Midbrain (tissue), 1 donor: ENCODE results near the gene HTR6.

Experiments used
- DNase-seq: peaks from one replicate; lab custom pipeline; 2025; lab: John Stamatoyannopoulos, UW

HTR6 gene

DNA sequence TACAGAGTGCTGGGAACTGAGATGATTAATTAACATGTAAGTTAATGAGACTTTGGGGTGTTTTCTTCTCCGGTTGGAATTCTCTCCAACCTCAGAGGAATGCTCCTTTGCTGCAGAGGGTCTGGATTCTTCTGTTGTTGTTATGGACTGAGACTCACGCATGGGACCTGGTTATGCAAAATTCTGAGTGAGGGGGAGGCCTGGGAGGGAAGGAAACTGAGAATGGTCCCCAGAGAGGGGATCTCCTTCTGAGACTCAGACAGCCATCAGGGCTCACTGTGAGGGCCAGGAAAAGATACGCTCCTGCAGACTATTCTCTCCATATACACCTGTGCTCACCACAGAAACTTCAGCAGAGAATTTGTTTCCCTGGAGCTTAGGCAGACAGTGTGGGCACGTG is 56.3 kb downstream of the HTR6 start:
- no peak for DNase-seq

DNA sequence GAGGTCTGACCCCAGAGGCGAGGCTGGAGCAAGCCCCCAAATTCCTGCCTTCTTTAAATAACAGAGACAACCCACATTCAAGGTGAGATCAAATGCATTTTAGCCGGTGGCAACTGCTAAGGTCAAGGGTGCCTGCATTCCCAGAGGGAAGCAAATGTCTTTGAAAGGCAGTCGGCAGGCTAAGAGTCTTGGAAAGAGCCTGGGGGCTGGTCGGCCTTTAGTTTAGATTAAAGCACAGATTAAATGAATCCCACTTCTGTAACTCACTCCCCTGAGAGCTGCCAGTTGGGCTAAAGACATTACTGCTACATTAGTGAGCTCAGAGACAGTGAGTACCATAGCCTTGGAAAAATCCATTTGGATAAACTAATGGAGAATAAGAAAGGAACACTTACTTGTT is 59.2 kb downstream of the HTR6 start:
- no peak for DNase-seq

DNA sequence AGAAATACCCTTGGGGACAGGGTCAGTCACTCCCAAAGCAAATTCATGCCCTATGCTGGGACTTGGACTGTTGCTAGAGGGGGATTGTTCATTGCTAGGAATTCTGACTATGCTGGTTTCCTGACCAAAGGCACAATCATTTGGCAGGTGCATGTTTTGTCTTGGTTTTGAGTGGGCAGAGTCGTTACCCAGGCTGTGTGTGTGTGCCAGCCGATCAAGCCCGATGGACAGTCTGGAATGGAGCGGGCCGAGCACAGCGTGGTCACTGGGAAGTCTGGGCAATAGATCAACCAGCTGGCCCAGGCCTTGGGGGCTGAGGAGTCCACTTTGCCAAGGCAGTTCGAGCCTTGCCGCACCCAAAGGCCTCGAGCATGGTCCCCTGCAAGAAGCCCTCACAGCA is 60.9 kb downstream of the HTR6 start:
- no peak for DNase-seq

DNA sequence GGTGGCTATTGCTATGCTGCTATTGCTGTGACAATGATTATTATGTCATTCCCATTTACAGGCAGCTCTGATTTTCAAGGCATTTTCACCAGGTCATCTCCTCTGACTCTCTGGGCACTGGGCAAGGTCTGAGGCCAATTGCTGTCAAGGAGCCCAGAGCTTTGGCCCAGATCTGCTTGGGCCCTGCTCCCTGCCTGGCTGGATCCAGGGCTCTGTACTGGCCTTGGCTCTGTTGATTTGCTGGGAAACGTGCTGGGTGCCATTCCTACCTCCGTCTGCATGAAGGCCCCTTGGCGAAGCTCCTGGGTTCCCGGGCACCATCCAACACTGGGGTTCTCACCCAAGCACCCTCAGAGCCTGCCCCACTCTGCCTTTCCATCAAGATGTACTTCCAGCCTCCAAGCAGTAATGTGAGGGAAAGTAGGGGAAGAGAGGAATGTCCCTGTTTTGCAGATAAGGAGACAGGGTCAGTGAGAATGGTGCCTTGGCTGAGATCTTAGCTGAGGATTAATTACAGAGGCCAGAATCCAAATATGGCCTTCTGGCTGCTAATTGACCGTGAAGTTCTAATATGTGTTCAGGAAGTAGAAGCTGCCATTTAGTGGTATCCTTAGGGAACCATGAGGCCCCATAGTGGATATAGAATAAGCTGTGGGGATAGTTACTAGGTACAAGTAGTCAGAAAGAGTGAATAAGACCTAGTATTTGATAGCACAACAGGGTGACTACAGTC is 63.9 kb downstream of the HTR6 start:
- DNase-seq, result no peak

DNA sequence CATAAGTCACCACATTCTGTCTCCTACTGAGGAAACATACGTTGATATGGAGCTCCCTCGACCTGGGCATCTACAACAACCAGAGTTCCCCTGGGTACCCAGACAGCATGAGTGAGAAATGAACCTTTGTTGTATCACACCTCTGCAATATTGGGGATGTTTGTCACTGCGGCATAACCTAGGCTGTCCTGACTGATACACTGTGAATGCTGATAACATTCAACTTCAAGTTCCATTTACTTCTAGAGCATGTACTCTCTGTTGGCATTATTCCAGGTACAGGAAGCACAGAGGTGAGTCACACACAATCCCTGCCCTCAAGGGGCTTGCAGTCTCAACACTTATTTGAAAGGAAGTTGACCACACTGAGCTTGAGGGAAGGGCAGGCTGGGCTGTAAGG is 65.6 kb downstream of the HTR6 start:
- no peak for DNase-seq
